GM11168 (cell line): ENCODE measurements around the gene COL9A3.

Source experiments
- in situ Hi-C: fragments of 300-500 bp; cut with MboI; formaldehyde crosslinking; loops from one replicate; pipeline ENCODE4 v1.12.0; 2022; ENCODE audit warnings: low sequenced_read_pairs; ENCODE audit not compliant: unreplicated experiment

COL9A3 gene

GRCh38 chr20:62778058-62778457 lies 38.8 kb upstream of the COL9A3 start:
- in situ Hi-C loops = no loop called here

GRCh38 chr20:62778601-62779416 lies 38.0 kb upstream of the COL9A3 start:
- in situ Hi-C loops = no loop called here

GRCh38 chr20:62779417-62779685 lies 37.5 kb upstream of the COL9A3 start:
- in situ Hi-C loops = no loop called here

- in situ Hi-C loops = no loop called here
Observed at GRCh38 chr20:62780204-62780603, 36.6 kb upstream of the COL9A3 start.

GRCh38 chr20:62780696-62781095 lies 36.2 kb upstream of the COL9A3 start:
- in situ Hi-C loops = no loop called here

GRCh38 chr20:62782149-62782892 lies 34.5 kb upstream of the COL9A3 start:
- in situ Hi-C loops = no loop called here

- in situ Hi-C loops = no loop called here
Observed at GRCh38 chr20:62782893-62783278, 34.0 kb upstream of the COL9A3 start.

GRCh38 chr20:62784497-62784896 lies 32.4 kb upstream of the COL9A3 start:
- in situ Hi-C loops = no loop called here

GRCh38 chr20:62785393-62785792 lies 31.5 kb upstream of the COL9A3 start:
- in situ Hi-C loops = no loop called here

- in situ Hi-C loops = no loop called here
Observed at GRCh38 chr20:62786157-62786556, 30.7 kb upstream of the COL9A3 start.

- in situ Hi-C loops = no loop called here
Observed at GRCh38 chr20:62787321-62787720, 29.5 kb upstream of the COL9A3 start.

- in situ Hi-C loops = no loop called here
Observed at GRCh38 chr20:62787866-62788265, 29.0 kb upstream of the COL9A3 start.

- in situ Hi-C loops = no loop called here
Observed at GRCh38 chr20:62788607-62789006, 28.2 kb upstream of the COL9A3 start.

- in situ Hi-C loops = no loop called here
Observed at GRCh38 chr20:62790075-62790474, 26.8 kb upstream of the COL9A3 start.

GRCh38 chr20:62791301-62792181 lies 25.3 kb upstream of the COL9A3 start:
- in situ Hi-C loops = no loop called here

- in situ Hi-C loops = no loop called here
Observed at GRCh38 chr20:62792182-62792939, 24.5 kb upstream of the COL9A3 start.

- in situ Hi-C loops = no loop called here
Observed at GRCh38 chr20:62792940-62793756, 23.7 kb upstream of the COL9A3 start.

- in situ Hi-C loops = no loop called here
Observed at GRCh38 chr20:62793757-62794006, 23.2 kb upstream of the COL9A3 start.

GRCh38 chr20:62794007-62794724 lies 22.7 kb upstream of the COL9A3 start:
- in situ Hi-C loops = no loop called here
